Peyer's patch (tissue), 4 donors: ENCODE data around the gene KLHL3. TPM values are rescaled to one million over a fixed set of nuclear protein-coding genes. Genes with fewer than 3 reads are reported as not detected.

Experiments used
- DNase-seq, 3 donors: peaks; one replicate each; pipeline ENCODE4 v3.0.0-alpha.2; 2017 to 2019
- H3K27ac ChIP-seq, 4 donors: fragments of 200-600 bp; sonication (generic); one replicate each; pipeline ENCODE4 v1.5.1; 2016 to 2019
- H3K27me3 ChIP-seq, 2 donors: fragments of 200-600 bp; sonication (generic); one replicate each; pipeline ENCODE4 v1.5.1; 2019
- H3K36me3 ChIP-seq, 3 donors: fragments of 200-600 bp; sonication (generic); one replicate each; pipeline ENCODE4 v1.5.1; 2016 to 2019
- H3K4me1 ChIP-seq, 4 donors: fragments of 200-600 bp; sonication (generic); one replicate each; pipeline ENCODE4 v1.5.1; 2016 to 2019
- H3K4me3 ChIP-seq, 4 donors: fragments of 200-600 bp; sonication (generic); 1 replicate in 3 of 4; 2 replicates in 1 of 4; pipeline ENCODE4 v1.5.1; 2016 to 2019; ENCODE audit warnings: mild to moderate bottlenecking in 1 of 4
- H3K9me3 ChIP-seq, 4 donors: fragments of 200-600 bp; sonication (generic); one replicate each; pipeline ENCODE4 v1.5.1; 2016 to 2019; ENCODE audit warnings: mild to moderate bottlenecking in 1 of 4
- CTCF ChIP-seq, 6 experiments: fragments of 450-650 bp in 4 of 6; fragments of 200-600 bp in 2 of 6; sonication (generic) in 1 of 6; IDR thresholded peaks; one replicate each; pipeline ENCODE4 v1.5.1; 2017 to 2019; ENCODE audit warnings: antibody characterized with exemption in 6 of 6, mild to moderate bottlenecking in 3 of 6, moderate library complexity in 1 of 6
- POLR2A ChIP-seq, 2 donors: fragments of 450-650 bp; IDR thresholded peaks; one replicate each; pipeline ENCODE4 v1.5.1; 2017; ENCODE audit warnings: antibody characterized with exemption in 2 of 2, mild to moderate bottlenecking in 2 of 2, moderate library complexity in 2 of 2
- total RNA-seq, 4 donors: library from RNA; depleted of rRNA; stranded (reverse); fragments of >200 nt; gene quantifications; one replicate each; pipeline ENCODE4 v1.1.0, GENCODE V29; 2016

Gene KLHL3
- total RNA-seq, 4 donors from 2014 or later = 5.0 to 9.5 (median 6.3) TPM

DNA sequence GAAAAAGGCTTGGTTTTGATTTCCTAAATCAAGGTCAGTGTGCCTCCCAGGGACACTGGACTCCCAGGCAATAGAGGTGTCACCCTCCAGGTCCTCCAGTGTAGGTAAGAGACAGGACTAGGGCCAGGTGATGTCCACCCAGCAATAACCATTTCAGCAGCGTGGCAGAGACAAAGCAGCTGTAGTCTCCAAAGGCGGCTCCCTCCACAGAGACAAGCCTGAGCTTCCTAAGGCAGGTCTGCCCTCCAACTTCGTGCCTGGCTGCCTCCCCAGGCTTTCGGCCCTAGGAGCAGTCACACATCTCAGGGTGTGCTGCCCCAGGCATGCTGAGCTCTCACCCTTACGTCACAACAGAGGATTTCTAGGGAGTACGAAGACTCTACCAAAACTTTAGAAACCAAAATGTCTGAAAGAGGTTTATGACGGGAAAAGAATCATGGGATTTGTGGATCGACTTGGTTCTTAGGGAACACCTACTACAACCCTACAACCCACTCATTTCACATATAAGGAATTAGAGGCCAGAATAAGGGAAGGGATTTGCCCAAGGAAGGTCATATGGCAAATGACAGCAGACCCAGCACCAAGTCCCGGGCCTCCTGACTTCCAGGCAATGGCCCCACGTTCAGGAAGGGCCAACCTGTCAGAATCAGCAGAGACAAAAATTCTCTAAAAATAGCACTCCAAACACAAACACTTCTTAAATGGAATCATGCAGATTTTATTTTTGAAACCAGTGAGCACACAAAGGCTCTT lies 105.5 kb downstream of the KLHL3 start:
- Histone ChIP-seq H3K27ac (no peak overlapping the region), H3K36me3 (no peaks in the 10 kb centered on the region), H3K27me3 (no peaks in the 10 kb centered on the region), H3K9me3 (no peaks in the 10 kb centered on the region), H3K4me3 (no peak overlapping the region), H3K4me1 (no peaks in the 10 kb centered on the region)
- DNase-seq = no peak
- no peak for TF ChIP-seq CTCF (IDR thresholded peaks at IDR 0.05)
- TF ChIP-seq POLR2A (IDR thresholded peaks at IDR 0.05) = no peak

- DNase-seq = no peak
- Histone ChIP-seq H3K27me3 (no peaks in the 10 kb centered on the region), H3K36me3 (no peaks in the 10 kb centered on the region), H3K27ac (no peak overlapping the region), H3K4me1 (no peaks in the 10 kb centered on the region), H3K9me3 (no peaks in the 10 kb centered on the region), H3K4me3 (no peak overlapping the region)
- TF ChIP-seq POLR2A (IDR thresholded peaks at IDR 0.05) (no peak), CTCF (IDR thresholded peaks at IDR 0.05) (peak; percentile 61 to 93 (median 88))
These were observed 106.2 kb downstream of the KLHL3 start for GRCh38 chr5:137629646-137630045.

DNA sequence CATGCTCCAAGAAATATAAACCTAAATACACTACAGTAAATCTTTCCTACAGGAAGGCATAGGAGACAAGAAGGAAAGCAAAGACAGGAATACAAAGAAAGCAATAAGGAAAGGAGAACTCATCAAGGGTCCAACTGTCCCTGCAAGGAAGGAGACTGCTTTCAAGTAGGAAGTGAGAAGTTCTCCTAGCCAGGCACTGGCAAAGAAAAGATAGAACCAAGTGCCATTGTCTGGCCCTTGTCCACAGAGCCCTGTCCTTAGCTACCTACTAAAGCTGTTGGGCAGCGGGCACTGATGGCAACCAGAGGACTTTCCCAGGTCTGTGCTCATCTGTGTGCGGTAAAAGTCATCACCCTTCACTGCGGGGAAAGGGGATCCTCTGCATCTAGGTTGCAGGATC lies 108.2 kb downstream of the KLHL3 start:
- H3K36me3 ChIP-seq = no peaks in the 10 kb centered on the region
- no peak overlapping the region for H3K27ac ChIP-seq

DNA sequence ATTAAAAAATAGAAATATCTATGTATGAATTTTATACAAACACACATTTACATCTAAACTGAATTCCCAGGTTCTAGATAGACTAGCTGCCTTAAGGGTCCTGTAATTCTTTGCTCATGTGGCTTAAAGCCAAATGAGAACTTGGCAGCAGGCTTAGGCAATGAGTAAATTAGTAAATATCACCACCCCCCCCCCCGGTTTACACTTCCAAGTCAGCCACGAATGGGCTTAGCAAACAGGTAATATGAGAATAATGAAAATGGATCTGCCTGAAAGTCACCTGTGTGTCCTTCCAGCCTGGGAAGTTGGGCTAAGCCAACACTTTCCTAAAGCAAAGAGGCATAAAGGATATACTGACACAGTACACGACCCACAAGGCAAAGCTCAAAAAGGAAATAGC lies 108.6 kb downstream of the KLHL3 start:
- Histone ChIP-seq H3K27me3 (no peaks in the 10 kb centered on the region), H3K36me3 (no peaks in the 10 kb centered on the region), H3K9me3 (no peaks in the 10 kb centered on the region), H3K27ac (no peak overlapping the region), H3K4me1 (no peaks in the 10 kb centered on the region), H3K4me3 (no peak overlapping the region)
- DNase-seq = no peak
- TF ChIP-seq POLR2A (IDR thresholded peaks at IDR 0.05) = no peak
- no peak for TF ChIP-seq CTCF (IDR thresholded peaks at IDR 0.05)

More for the DNA sequence above, 108.2 kb downstream of the KLHL3 start:
- no peaks in the 10 kb centered on the region for H3K9me3 ChIP-seq
- DNase-seq = no peak
- TF ChIP-seq CTCF (IDR thresholded peaks at IDR 0.05) (no peak), POLR2A (IDR thresholded peaks at IDR 0.05) (no peak)
- no peak overlapping the region for H3K4me3 ChIP-seq
- no peaks in the 10 kb centered on the region for H3K27me3 ChIP-seq
- H3K4me1 ChIP-seq = no peaks in the 10 kb centered on the region

- TF ChIP-seq POLR2A (IDR thresholded peaks at IDR 0.05) = no peak
- no peak for TF ChIP-seq CTCF (IDR thresholded peaks at IDR 0.05)
- Histone ChIP-seq H3K36me3 (no peaks in the 10 kb centered on the region), H3K27me3 (no peaks in the 10 kb centered on the region), H3K9me3 (no peaks in the 10 kb centered on the region), H3K27ac (no peak overlapping the region), H3K4me3 (no peak overlapping the region), H3K4me1 (no peaks in the 10 kb centered on the region)
- DNase-seq = no peak
These were observed 111.0 kb downstream of the KLHL3 start for GRCh38 chr5:137624786-137625349.
